Body of pancreas (tissue), 4 donors: ENCODE results near the gene SCMH1.

Experiments used
- POLR2A ChIP-seq, 3 donors: fragments of 450-650 bp; IDR thresholded peaks; one replicate each; pipeline ENCODE4 v1.6.1; 2016; ENCODE audit warnings: antibody characterized with exemption in 3 of 3, mild to moderate bottlenecking in 2 of 3
- TF ChIP-seq, protein P1 (sequence below), 7 experiments: fragments of 450-650 bp in 4 of 7; fragments of 200-600 bp in 3 of 7; sonication (generic) in 3 of 7; IDR thresholded peaks; one replicate each; pipeline ENCODE4 v1.5.1; 2016 to 2019; ENCODE audit warnings: antibody characterized with exemption in 7 of 7

DNA sequence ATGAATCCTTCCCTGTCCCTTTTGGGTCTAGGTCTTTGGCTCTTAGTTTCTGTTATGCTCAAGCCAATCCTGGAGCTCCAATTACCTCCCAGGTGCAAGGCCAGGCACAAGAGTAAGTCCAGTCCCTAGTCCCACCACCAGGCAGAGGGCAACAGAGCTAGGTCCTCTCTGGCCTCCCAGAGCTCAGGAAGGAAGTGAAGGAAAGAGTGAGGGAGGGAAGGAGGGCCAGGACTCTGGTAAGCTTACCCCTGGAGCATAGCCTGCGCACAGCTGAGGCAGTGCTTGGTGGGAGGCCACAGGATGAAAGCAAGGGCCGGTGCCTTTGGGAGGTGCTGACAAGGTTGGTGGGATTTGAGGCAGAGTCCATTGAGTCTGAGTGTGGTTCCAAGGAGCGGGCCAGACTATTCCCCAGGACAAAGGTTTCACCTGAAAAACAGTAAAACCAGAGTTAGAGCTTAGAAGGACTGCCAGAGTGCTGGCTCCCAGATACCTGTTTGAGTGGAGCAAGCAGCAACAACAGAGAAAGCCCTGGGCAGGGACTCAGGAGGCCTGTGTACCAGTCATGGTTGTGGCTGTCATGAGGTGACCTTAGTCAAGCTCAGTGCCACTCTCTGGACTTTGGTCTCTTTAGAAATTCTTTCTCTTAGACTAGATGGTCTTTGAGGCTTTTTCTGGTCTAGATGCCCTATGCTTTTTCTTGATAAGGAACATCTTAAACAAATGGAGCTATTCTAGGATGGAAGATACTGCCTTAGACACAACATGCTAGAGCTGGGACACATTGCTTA is 204.8 kb downstream of the SCMH1 start:
- TF ChIP-seq, protein P1, sequence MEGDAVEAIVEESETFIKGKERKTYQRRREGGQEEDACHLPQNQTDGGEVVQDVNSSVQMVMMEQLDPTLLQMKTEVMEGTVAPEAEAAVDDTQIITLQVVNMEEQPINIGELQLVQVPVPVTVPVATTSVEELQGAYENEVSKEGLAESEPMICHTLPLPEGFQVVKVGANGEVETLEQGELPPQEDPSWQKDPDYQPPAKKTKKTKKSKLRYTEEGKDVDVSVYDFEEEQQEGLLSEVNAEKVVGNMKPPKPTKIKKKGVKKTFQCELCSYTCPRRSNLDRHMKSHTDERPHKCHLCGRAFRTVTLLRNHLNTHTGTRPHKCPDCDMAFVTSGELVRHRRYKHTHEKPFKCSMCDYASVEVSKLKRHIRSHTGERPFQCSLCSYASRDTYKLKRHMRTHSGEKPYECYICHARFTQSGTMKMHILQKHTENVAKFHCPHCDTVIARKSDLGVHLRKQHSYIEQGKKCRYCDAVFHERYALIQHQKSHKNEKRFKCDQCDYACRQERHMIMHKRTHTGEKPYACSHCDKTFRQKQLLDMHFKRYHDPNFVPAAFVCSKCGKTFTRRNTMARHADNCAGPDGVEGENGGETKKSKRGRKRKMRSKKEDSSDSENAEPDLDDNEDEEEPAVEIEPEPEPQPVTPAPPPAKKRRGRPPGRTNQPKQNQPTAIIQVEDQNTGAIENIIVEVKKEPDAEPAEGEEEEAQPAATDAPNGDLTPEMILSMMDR (IDR thresholded peaks at IDR 0.05): no peak
- TF ChIP-seq POLR2A (IDR thresholded peaks at IDR 0.05): no peak
